ENCODE data around the gene SLC12A3. TPM values are rescaled to one million over a fixed set of nuclear protein-coding genes. Genes with fewer than 3 reads are reported as not detected.
"Not testable (repeated sequence)": the region's sequence is repeated elsewhere in the genome, so short reads cannot be mapped to it uniquely, and the experiment has no call there.

SLC12A3 gene
- total RNA-seq, 4 donors from 2014 or later, result not detected

DNA sequence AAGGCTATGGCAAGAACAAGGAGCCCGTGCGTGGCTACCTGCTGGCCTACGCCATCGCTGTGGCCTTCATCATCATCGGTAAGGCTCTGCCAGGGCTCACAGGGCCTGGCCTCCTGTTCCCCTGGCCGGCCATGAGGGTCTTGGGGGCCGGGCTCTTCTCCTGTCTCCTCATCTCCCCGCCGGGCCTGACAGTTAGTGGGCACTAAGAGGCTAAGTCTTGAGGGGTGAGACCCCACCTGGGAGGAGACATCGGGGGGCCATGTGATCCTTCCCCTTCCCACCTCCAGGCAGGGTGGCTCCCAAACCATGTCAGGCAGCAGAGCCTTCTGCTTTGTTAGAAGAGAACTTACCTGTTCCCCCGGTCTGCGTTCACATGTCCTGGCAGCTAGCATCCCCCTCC is 15.2 kb downstream of the SLC12A3 start:
- Histone ChIP-seq H3K9me3 (no peaks in the 10 kb centered on the region), H3K4me3 (no peak overlapping the region), H3K36me3 (no peaks in the 10 kb centered on the region), H3K27me3 (no peaks in the 10 kb centered on the region), H3K27ac (no peak overlapping the region), H3K4me1 (peaks cover 0 to 7% (median 0%) of the 10 kb centered on the region in 3 donors)
- TF ChIP-seq, protein P1, sequence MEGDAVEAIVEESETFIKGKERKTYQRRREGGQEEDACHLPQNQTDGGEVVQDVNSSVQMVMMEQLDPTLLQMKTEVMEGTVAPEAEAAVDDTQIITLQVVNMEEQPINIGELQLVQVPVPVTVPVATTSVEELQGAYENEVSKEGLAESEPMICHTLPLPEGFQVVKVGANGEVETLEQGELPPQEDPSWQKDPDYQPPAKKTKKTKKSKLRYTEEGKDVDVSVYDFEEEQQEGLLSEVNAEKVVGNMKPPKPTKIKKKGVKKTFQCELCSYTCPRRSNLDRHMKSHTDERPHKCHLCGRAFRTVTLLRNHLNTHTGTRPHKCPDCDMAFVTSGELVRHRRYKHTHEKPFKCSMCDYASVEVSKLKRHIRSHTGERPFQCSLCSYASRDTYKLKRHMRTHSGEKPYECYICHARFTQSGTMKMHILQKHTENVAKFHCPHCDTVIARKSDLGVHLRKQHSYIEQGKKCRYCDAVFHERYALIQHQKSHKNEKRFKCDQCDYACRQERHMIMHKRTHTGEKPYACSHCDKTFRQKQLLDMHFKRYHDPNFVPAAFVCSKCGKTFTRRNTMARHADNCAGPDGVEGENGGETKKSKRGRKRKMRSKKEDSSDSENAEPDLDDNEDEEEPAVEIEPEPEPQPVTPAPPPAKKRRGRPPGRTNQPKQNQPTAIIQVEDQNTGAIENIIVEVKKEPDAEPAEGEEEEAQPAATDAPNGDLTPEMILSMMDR (IDR thresholded peaks at IDR 0.05), result no peak
- TF ChIP-seq POLR2A (IDR thresholded peaks at IDR 0.05), result no peak
- no peak for DNase-seq
- intact Hi-C loops (cut with DNase I), result no loop called here
- 72 to 81% methylated on average over 4 to 10 of the region's 12 CpGs for WGBS, 2 donors

DNA sequence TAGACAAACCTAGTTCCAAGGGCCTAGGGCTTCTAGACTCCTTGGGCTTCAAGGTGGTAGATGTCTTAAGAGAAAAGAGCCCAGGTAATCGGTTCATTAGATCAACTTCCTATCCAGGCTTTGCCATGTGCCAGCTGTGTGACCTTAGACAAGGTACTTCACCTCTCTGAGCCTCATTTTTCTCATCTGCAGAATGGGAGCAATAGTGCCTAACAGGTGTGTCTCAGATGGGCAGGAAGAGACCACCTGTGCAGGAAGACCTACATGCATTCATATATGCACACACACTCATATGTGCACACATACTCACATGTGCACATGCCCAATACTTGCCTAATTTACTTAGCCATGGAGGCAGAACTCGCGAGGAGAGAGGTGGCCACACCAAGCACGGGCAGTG is 15.7 kb downstream of the SLC12A3 start:
- 80% methylated on average over 1 of the region's 4 CpGs; no CpG with 5 or more reads in 1 of the 2 donors for WGBS, 2 donors
- H3K27me3 ChIP-seq, result no peaks in the 10 kb centered on the region
- intact Hi-C loops (cut with DNase I), result no loop called here
- peaks cover 0 to 7% (median 0%) of the 10 kb centered on the region in 3 donors for H3K4me1 ChIP-seq
- no peak overlapping the region for H3K4me3 ChIP-seq
- no peaks in the 10 kb centered on the region for H3K9me3 ChIP-seq
- TF ChIP-seq, protein P1 (IDR thresholded peaks at IDR 0.05), result no peak
- TF ChIP-seq POLR2A (IDR thresholded peaks at IDR 0.05), result no peak
- no peak overlapping the region for H3K27ac ChIP-seq
- no peaks in the 10 kb centered on the region for H3K36me3 ChIP-seq
- DNase-seq, result no peak

GRCh38 chr16:56882077-56882800 is 17.2 kb downstream of the SLC12A3 start:
- intact Hi-C loops (cut with DNase I), result no loop called here
- TF ChIP-seq, protein P1 (IDR thresholded peaks at IDR 0.05), result no peak
- no peak for TF ChIP-seq POLR2A (IDR thresholded peaks at IDR 0.05)
- 83% methylated on average over 6 to 7 of the region's 8 CpGs for WGBS, 2 donors
- H3K36me3 ChIP-seq, result no peaks in the 10 kb centered on the region
- H3K27me3 ChIP-seq, result no peaks in the 10 kb centered on the region
- DNase-seq, result no peak
- no peaks in the 10 kb centered on the region for H3K4me1 ChIP-seq
- no peaks in the 10 kb centered on the region for H3K9me3 ChIP-seq
- H3K4me3 ChIP-seq, result no peak overlapping the region
- H3K27ac ChIP-seq, result no peak overlapping the region

GRCh38 chr16:56883586-56883985 is 18.6 kb downstream of the SLC12A3 start:
- Histone ChIP-seq H3K27me3 (no peaks in the 10 kb centered on the region), H3K27ac (no peak overlapping the region), H3K4me1 (no peaks in the 10 kb centered on the region), H3K9me3 (no peaks in the 10 kb centered on the region), H3K36me3 (no peaks in the 10 kb centered on the region), H3K4me3 (no peak overlapping the region)
- intact Hi-C loops (cut with DNase I), result no loop called here
- no peak for TF ChIP-seq POLR2A (IDR thresholded peaks at IDR 0.05)
- TF ChIP-seq, protein P1 (IDR thresholded peaks at IDR 0.05), result no peak
- no peak for DNase-seq
- no CpG with 5 or more reads among the region's 2 CpGs for WGBS, 2 donors

DNA sequence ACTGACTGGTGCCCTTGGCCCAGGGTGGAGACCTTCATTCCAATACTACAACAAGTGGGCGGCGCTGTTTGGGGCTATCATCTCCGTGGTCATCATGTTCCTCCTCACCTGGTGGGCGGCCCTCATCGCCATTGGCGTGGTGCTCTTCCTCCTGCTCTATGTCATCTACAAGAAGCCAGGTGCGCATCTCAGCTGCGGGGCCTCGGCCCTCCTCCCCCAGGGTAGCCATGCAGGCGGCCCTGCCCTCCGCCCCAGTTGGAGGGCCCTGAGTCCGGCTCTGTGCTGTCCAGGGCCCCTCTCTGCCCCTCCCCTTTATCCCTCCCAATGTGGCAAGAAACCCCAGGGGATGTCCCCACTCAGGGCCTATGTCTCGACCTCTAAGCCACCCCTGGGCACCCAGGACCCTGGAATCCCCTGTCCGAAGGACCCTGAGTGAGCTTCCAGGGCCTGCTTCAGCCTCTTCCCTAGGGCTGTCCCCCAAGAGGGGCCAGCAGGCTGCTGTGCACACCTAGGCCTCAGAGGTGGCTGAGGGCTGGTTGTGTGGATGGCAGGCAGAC is 19.1 kb downstream of the SLC12A3 start:
- Histone ChIP-seq H3K4me1 (no peaks in the 10 kb centered on the region), H3K27me3 (no peaks in the 10 kb centered on the region), H3K27ac (no peak overlapping the region), H3K9me3 (no peaks in the 10 kb centered on the region), H3K4me3 (no peak overlapping the region), H3K36me3 (no peaks in the 10 kb centered on the region)
- intact Hi-C loops (cut with DNase I), result no loop called here
- DNase-seq, result no peak
- TF ChIP-seq, protein P1 (IDR thresholded peaks at IDR 0.05), result no peak
- no peak for TF ChIP-seq POLR2A (IDR thresholded peaks at IDR 0.05)
- WGBS, 2 donors, result 86 to 100% methylated on average over 3 to 6 of the region's 14 CpGs

DNA sequence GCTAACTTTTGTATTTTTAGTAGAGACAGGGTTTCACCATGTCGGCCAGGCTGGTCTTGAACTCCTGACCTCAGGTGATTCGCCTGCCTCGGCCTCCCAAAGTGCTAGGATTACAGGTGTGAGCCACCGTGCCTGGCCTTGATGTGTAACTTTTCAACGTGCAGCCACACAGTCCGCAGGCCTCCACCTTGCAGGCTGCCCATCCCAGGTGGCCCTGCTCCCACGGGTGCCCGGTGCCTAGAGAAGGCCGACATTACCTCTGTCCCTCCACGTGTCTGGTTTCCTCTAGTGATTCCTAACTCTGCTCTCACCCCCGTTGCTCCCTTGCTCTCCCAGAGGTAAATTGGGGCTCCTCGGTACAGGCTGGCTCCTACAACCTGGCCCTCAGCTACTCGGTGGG is 19.9 kb downstream of the SLC12A3 start:
- H3K4me1 ChIP-seq; H3K9me3 ChIP-seq; H3K36me3 ChIP-seq; DNase-seq; H3K27me3 ChIP-seq; H3K4me3 ChIP-seq; intact Hi-C loops (cut with DNase I); H3K27ac ChIP-seq: not testable (repeated sequence)
- WGBS, 2 donors, result 85 to 95% methylated on average over 6 to 12 of the region's 13 CpGs
